Kidney tubule cell (primary cell): Measurements from ENCODE around the gene ZNF70.

Experiments
- DNase-seq: peaks from one replicate; pipeline ENCODE4 v3.0.0-alpha.2; 2018; ENCODE audit warnings: low spot score

ZNF70 gene

DNA sequence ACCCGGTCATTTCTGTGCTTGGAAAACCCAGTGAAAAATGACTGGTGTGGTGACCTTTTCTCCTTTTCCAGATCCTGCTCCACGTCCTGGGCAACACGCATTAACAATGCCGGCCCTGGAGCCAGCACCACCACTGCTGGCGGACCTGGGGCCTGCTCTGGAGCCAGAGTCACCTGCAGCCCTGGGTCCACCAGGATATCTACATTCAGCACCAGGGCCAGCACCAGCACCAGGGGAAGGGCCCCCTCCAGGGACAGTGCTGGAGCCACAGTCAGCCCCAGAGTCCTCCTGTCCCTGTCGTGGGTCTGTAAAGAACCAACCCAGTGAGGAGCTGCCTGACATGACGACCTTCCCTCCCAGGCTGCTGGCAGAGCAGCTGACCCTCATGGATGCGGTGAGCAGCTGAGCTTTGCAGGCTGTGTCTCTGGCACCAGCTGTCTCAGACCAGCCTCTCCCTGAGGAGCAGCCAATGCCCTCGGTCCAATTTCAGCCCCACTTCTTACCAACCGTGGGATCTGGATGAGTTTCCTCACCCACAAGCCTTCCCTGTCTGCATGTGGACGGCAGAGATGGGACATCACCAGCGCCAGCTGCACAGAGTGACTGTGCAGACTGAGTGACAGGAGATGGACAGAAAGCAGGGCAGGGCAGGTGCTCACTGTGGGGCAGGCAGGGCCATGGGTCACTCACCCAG is 58.2 kb downstream of the ZNF70 start:
- DNase-seq: no peak

- DNase-seq: no peak
Observed at GRCh38 chr22:23691748-23692423, 59.0 kb downstream of the ZNF70 start.

GRCh38 chr22:23690713-23691112 is 60.2 kb downstream of the ZNF70 start, which contains the start of gene RGL4:
TSS of gene RGL4 (plus strand) at chr22:23691013. CDS start at chr22:23692031, 1,018 bp downstream.
- no peak for DNase-seq

GRCh38 chr22:23689414-23689813 is 61.5 kb downstream of the ZNF70 start:
- no peak for DNase-seq
